ENCODE measurements around the gene ZFAND3.

Gene ZFAND3

GRCh38 chr6:38156818-38157565, 337.5 kb downstream of the ZFAND3 start:
- no peak for TF ChIP-seq CTCF (IDR thresholded peaks at IDR 0.05)

- no peak for TF ChIP-seq CTCF (IDR thresholded peaks at IDR 0.05)
Observed at GRCh38 chr6:38157905-38158304, 338.4 kb downstream of the ZFAND3 start.

GRCh38 chr6:38158762-38159350, 339.3 kb downstream of the ZFAND3 start:
- TF ChIP-seq CTCF (IDR thresholded peaks at IDR 0.05), result no peak

- TF ChIP-seq CTCF (IDR thresholded peaks at IDR 0.05), result no peak
Observed at GRCh38 chr6:38159596-38159995, 340.1 kb downstream of the ZFAND3 start.

- TF ChIP-seq CTCF (IDR thresholded peaks at IDR 0.05), result no peak
Observed at GRCh38 chr6:38160831-38161230, 341.3 kb downstream of the ZFAND3 start.

- no peak for TF ChIP-seq CTCF (IDR thresholded peaks at IDR 0.05)
Observed at GRCh38 chr6:38161331-38161730, 341.8 kb downstream of the ZFAND3 start.

- TF ChIP-seq CTCF (IDR thresholded peaks at IDR 0.05), result no peak
Observed at GRCh38 chr6:38161754-38162492, 342.4 kb downstream of the ZFAND3 start.

Measured in LNCAP (cell line).